HepG2 (cell line): ENCODE results near the gene SLC25A10. TPM values are rescaled to one million over a fixed set of nuclear protein-coding genes. Genes with fewer than 3 reads are reported as not detected.

Experiments
- ATAD3A ChIP-seq: sonication (generic); formaldehyde crosslinking; IDR thresholded peaks from 2 replicates; pipeline ENCODE4 v1.4.0; 2020; ENCODE audit warnings: missing genetic modification reagents
- GATAD2A ChIP-seq: IDR thresholded peaks from 2 replicates; pipeline ENCODE4 v1.6.1; 2016
- HNRNPUL1 ChIP-seq: fragments of 200-400 bp; formaldehyde crosslinking; IDR thresholded peaks from 2 replicates; pipeline ENCODE4 v1.6.1; 2017; ENCODE audit warnings: low read depth, mild to moderate bottlenecking, low read length, moderate library complexity
- NFIB ChIP-seq: sonication (generic); formaldehyde crosslinking; IDR thresholded peaks from 2 replicates; pipeline ENCODE4 v1.9.0; 2021; ENCODE audit warnings: missing genetic modification reagents, mild to moderate bottlenecking, borderline replicate concordance
- POLR2AphosphoS2 ChIP-seq: IDR thresholded peaks from 2 replicates; pipeline ENCODE4 v1.6.1; 2011; ENCODE audit warnings: low read depth, low read length, improper control_type of control experiment
- RBFOX2 ChIP-seq: fragments of 200-400 bp; formaldehyde crosslinking; IDR thresholded peaks from 2 replicates; pipeline ENCODE4 v1.6.1; 2017; ENCODE audit warnings: low read depth, mild to moderate bottlenecking, low read length
- RELA ChIP-seq: sonication (generic); formaldehyde crosslinking; IDR thresholded peaks from 2 replicates; pipeline ENCODE4 v1.4.0; 2020; ENCODE audit warnings: missing genetic modification reagents
- TRIM24 ChIP-seq: sonication (generic); formaldehyde crosslinking; IDR thresholded peaks from 2 replicates; pipeline ENCODE4 v1.8.0; 2022; ENCODE audit warnings: mild to moderate bottlenecking, missing genetic modification reagents
- ZNF256 ChIP-seq: sonication (generic); formaldehyde crosslinking; conservative IDR thresholded peaks from 2 replicates; pipeline ENCODE4 v1.4.0; 2020; ENCODE audit warnings: missing genetic modification reagents
- polyA plus RNA-seq, 8 experiments: library from polyadenylated mRNA; depleted of rRNA in 3 of 8; stranded (reverse) in 7 of 8; unstranded in 1 of 8; fragments of >200 nt; fragmentation: Illumina TruSeq in 4 of 8; extraction: Trizol in 4 of 8; gene quantifications; 2 replicates each; pipeline versions ENCODE4 v1.2.1 to v1.2.3, GENCODE V29; 2011 to 2016; ENCODE audit warnings: low read depth in 4 of 8, missing spikeins in 1 of 8, mixed read lengths in 1 of 8; ENCODE audit not compliant: insufficient read depth in 1 of 8
- total RNA-seq, 5 experiments: library from RNA; depleted of rRNA; stranded (reverse); fragments of >200 nt; fragmentation: Illumina TruSeq; extraction: Trizol; gene quantifications; 2 replicates each; pipeline ENCODE4 v1.2.3, GENCODE V29; 2016; ENCODE audit warnings: low read depth in 1 of 5
- TF ChIP-seq, protein P1 (sequence below): sonication (generic); formaldehyde crosslinking; IDR thresholded peaks from 2 replicates; pipeline ENCODE4 v1.8.0; 2022; ENCODE audit warnings: low read depth, missing genetic modification reagents
- TF ChIP-seq, protein P2 (sequence below): sonication (generic); formaldehyde crosslinking; IDR thresholded peaks from 2 replicates; pipeline ENCODE4 v1.4.0; 2020; ENCODE audit warnings: missing genetic modification reagents
- TF ChIP-seq, protein P3 (sequence below): sonication (generic); formaldehyde crosslinking; IDR thresholded peaks from 2 replicates; pipeline ENCODE4 v1.4.0; 2020; ENCODE audit warnings: mild to moderate bottlenecking, missing genetic modification reagents, borderline replicate concordance

SLC25A10 gene
- total and polyA plus RNA-seq, 2 of the 13 experiments (the other 11 are each of a cell fraction or from before 2014, with no cell fraction given): 46.5 to 140 TPM

DNA sequence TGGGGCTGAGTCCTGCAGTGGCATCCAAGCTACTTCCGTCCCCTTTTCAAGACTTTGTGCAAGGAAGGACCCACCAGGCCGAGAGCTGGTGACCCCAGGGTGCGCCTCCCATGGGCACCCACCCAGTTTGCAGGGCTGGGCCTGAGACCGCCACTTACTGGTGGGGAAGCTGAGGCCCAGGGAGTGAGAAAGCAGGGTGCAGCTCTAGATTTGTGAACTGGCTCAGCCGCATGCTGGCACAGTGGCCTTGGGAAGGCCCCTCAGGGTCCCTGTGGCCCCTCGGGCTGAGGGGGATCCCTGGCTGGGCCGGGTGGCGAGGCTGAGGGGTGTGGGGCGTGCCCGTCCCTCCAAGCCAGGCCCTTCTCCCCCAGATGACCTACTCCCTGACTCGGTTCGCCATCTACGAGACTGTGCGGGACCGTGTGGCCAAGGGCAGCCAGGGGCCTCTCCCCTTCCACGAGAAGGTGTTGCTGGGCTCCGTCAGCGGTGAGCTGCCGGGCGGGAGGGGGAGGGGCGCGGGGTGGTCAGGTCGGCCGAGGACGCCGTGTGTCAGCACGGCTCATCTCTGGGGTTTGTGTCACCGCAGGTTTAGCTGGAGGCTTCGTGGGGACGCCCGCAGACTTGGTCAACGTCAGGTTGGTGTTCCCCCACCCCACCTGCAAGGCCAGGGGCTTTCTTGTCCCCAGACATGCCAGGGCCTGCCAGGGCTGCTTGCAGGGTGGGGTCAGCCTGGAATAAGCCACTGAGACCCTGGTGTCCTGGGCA, 3.2 kb downstream of the SLC25A10 start (continued):
- TF ChIP-seq RBFOX2 (peak; percentile 61), TRIM24 (CRISPR knock-in tag) (no peak), GATAD2A (CRISPR knock-in tag) (no peak), ZNF256 (CRISPR knock-in tag) (no peak), ATAD3A (CRISPR knock-in tag) (no peak), NFIB (CRISPR knock-in tag) (no peak), HNRNPUL1 (no peak), RELA (CRISPR knock-in tag) (no peak), POLR2AphosphoS2 (peak; percentile 3; the same call in 1 of the 2 replicates)
- TF ChIP-seq, protein P1, sequence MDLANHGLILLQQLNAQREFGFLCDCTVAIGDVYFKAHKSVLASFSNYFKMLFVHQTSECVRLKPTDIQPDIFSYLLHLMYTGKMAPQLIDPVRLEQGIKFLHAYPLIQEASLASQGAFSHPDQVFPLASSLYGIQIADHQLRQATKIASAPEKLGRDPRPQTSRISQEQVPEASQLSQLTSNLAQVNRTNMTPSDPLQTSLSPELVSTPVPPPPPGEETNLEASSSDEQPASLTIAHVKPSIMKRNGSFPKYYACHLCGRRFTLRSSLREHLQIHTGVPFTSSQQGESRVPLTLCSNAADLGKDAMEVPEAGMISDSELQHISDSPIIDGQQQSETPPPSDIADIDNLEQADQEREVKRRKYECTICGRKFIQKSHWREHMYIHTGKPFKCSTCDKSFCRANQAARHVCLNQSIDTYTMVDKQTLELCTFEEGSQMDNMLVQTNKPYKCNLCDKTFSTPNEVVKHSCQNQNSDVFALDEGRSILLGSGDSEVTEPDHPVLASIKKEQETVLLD (CRISPR knock-in tag): no peak
- TF ChIP-seq, protein P2, sequence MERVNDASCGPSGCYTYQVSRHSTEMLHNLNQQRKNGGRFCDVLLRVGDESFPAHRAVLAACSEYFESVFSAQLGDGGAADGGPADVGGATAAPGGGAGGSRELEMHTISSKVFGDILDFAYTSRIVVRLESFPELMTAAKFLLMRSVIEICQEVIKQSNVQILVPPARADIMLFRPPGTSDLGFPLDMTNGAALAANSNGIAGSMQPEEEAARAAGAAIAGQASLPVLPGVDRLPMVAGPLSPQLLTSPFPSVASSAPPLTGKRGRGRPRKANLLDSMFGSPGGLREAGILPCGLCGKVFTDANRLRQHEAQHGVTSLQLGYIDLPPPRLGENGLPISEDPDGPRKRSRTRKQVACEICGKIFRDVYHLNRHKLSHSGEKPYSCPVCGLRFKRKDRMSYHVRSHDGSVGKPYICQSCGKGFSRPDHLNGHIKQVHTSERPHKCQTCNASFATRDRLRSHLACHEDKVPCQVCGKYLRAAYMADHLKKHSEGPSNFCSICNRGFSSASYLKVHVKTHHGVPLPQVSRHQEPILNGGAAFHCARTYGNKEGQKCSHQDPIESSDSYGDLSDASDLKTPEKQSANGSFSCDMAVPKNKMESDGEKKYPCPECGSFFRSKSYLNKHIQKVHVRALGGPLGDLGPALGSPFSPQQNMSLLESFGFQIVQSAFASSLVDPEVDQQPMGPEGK (CRISPR knock-in tag): no peak
- TF ChIP-seq, protein P3, sequence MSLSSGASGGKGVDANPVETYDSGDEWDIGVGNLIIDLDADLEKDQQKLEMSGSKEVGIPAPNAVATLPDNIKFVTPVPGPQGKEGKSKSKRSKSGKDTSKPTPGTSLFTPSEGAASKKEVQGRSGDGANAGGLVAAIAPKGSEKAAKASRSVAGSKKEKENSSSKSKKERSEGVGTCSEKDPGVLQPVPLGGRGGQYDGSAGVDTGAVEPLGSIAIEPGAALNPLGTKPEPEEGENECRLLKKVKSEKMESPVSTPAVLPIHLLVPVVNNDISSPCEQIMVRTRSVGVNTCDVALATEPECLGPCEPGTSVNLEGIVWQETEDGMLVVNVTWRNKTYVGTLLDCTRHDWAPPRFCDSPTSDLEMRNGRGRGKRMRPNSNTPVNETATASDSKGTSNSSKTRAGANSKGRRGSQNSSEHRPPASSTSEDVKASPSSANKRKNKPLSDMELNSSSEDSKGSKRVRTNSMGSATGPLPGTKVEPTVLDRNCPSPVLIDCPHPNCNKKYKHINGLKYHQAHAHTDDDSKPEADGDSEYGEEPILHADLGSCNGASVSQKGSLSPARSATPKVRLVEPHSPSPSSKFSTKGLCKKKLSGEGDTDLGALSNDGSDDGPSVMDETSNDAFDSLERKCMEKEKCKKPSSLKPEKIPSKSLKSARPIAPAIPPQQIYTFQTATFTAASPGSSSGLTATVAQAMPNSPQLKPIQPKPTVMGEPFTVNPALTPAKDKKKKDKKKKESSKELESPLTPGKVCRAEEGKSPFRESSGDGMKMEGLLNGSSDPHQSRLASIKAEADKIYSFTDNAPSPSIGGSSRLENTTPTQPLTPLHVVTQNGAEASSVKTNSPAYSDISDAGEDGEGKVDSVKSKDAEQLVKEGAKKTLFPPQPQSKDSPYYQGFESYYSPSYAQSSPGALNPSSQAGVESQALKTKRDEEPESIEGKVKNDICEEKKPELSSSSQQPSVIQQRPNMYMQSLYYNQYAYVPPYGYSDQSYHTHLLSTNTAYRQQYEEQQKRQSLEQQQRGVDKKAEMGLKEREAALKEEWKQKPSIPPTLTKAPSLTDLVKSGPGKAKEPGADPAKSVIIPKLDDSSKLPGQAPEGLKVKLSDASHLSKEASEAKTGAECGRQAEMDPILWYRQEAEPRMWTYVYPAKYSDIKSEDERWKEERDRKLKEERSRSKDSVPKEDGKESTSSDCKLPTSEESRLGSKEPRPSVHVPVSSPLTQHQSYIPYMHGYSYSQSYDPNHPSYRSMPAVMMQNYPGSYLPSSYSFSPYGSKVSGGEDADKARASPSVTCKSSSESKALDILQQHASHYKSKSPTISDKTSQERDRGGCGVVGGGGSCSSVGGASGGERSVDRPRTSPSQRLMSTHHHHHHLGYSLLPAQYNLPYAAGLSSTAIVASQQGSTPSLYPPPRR: no peak
